Tibial artery (tissue), 4 donors: Measurements from ENCODE around the gene CNGA3.
"Not testable (repeated sequence)": the region's sequence is repeated elsewhere in the genome, so short reads cannot be mapped to it uniquely, and the experiment has no call there.

Source experiments
- DNase-seq, 2 donors: peaks; one replicate each; pipeline ENCODE4 v3.0.0-alpha.2; 2019
- H3K27ac ChIP-seq, 2 donors: fragments of 200-600 bp; sonication (generic) in 1 of 2; 1 replicate in 1 of 2; 2 replicates in 1 of 2; pipeline ENCODE4 v1.5.1; 2018 to 2019; ENCODE audit warnings: mild to moderate bottlenecking in 1 of 2
- H3K27me3 ChIP-seq, 2 donors: fragments of 200-600 bp; sonication (generic) in 1 of 2; one replicate each; pipeline versions ENCODE4 v1.5.1 to v1.6.0; 2016 to 2019
- H3K36me3 ChIP-seq, 3 donors: fragments of 200-600 bp; sonication (generic) in 2 of 3; one replicate each; pipeline ENCODE4 v1.5.1; 2016 to 2019; ENCODE audit warnings: mild to moderate bottlenecking in 2 of 3
- H3K4me1 ChIP-seq, 4 donors: fragments of 200-600 bp; sonication (generic) in 2 of 4; 1 replicate in 3 of 4; 2 replicates in 1 of 4; pipeline ENCODE4 v1.5.1; 2016 to 2019
- H3K4me3 ChIP-seq, 2 donors: fragments of 200-600 bp; sonication (generic) in 1 of 2; 1 replicate in 1 of 2; 2 replicates in 1 of 2; pipeline ENCODE4 v1.5.1; 2018 to 2019; ENCODE audit warnings: mild to moderate bottlenecking in 2 of 2
- H3K9me3 ChIP-seq, 3 donors: fragments of 200-600 bp; sonication (generic) in 1 of 3; one replicate each; pipeline ENCODE4 v1.5.1; 2016 to 2019
- intact Hi-C: fragments of 100-400 bp; cut with DNase I; formaldehyde crosslinking; loops from one replicate; pipeline ENCODE4 v1.15.0; 2023; ENCODE audit warnings: low total_unique reads
- TF ChIP-seq, protein P1 (sequence below), 2 experiments: fragments of 200-600 bp in 1 of 2; fragments of 450-650 bp in 1 of 2; IDR thresholded peaks; one replicate each; pipeline ENCODE4 v1.5.1; 2017 to 2019; ENCODE audit warnings: antibody characterized with exemption in 2 of 2, mild to moderate bottlenecking in 1 of 2, moderate library complexity in 1 of 2

CNGA3 gene

DNA sequence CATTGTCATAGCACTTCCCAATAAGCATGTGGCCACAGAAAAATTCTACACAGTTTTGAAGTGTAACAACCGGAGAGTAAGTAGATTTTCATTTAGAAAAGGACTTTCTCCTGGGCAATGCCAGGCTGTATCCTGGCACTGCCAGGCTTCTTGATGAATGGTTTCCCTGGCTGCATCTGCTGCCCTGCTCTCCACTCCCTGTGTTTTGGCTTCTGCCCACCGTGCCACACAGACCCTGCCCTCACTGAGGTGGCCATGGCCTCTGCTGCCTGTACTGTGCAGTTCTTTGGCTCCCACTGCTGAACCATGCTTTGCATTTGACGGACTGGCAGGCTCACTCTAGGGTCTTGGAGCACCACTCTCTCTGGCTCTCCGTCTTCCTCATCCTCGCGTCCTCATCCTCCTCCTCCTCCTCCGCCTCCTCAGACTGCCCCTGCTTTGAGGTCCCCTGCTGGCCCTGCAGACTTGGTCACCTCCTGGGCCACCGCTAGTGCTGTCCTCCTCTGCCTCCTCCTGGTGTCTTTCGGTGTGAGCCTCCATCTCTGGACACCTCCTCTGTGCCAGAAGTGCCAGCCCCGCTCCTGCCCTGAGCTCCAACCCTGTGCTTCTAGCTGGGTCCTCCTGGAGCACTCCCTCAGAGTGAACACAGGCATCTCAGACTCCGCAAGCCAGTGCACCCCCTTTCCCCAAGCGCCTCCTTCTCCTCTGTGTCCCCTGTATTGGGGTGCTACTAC lies 45.9 kb upstream of the CNGA3 start:
- TF ChIP-seq, protein P1, sequence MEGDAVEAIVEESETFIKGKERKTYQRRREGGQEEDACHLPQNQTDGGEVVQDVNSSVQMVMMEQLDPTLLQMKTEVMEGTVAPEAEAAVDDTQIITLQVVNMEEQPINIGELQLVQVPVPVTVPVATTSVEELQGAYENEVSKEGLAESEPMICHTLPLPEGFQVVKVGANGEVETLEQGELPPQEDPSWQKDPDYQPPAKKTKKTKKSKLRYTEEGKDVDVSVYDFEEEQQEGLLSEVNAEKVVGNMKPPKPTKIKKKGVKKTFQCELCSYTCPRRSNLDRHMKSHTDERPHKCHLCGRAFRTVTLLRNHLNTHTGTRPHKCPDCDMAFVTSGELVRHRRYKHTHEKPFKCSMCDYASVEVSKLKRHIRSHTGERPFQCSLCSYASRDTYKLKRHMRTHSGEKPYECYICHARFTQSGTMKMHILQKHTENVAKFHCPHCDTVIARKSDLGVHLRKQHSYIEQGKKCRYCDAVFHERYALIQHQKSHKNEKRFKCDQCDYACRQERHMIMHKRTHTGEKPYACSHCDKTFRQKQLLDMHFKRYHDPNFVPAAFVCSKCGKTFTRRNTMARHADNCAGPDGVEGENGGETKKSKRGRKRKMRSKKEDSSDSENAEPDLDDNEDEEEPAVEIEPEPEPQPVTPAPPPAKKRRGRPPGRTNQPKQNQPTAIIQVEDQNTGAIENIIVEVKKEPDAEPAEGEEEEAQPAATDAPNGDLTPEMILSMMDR (IDR thresholded peaks at IDR 0.05) = no peak
- intact Hi-C loops = no loop called here
- no peak overlapping the region for H3K27ac ChIP-seq
- H3K4me3 ChIP-seq = no peak overlapping the region
- no peaks in the 10 kb centered on the region for H3K36me3 ChIP-seq
- DNase-seq = no peak
- H3K27me3 ChIP-seq = peaks cover 0 to 4% of the 10 kb centered on the region in 2 donors
- peaks cover 0 to 7% (median 0%) of the 10 kb centered on the region in 4 donors for H3K4me1 ChIP-seq
- no peaks in the 10 kb centered on the region for H3K9me3 ChIP-seq

DNA sequence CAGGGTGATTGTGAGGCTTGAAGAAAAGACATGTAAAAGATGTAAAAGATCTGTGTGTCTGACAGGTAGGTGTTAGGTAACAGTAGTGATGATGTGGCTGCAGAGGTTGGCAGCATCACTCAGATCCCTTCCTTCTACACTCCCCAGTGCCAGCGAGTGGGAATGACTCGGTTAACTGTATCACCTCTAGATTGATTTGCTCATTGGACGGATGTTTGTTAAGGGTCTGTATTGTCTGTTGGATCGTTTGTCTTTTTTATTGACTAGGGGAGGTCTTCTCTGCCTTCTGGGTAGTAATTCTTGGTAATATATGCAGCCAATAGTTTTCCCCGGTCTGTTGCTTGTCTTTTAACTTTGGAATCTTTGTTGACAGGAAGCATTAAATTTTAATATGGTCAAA lies 44.8 kb upstream of the CNGA3 start:
- no peaks in the 10 kb centered on the region for H3K9me3 ChIP-seq
- no peak overlapping the region for H3K4me3 ChIP-seq
- DNase-seq = no peak
- intact Hi-C loops = no loop called here
- H3K27ac ChIP-seq = no peak overlapping the region
- TF ChIP-seq, protein P1 (IDR thresholded peaks at IDR 0.05) = no peak
- H3K36me3 ChIP-seq = no peaks in the 10 kb centered on the region
- H3K27me3 ChIP-seq = peaks cover 0 to 4% of the 10 kb centered on the region in 2 donors
- H3K4me1 ChIP-seq = no peaks in the 10 kb centered on the region

DNA sequence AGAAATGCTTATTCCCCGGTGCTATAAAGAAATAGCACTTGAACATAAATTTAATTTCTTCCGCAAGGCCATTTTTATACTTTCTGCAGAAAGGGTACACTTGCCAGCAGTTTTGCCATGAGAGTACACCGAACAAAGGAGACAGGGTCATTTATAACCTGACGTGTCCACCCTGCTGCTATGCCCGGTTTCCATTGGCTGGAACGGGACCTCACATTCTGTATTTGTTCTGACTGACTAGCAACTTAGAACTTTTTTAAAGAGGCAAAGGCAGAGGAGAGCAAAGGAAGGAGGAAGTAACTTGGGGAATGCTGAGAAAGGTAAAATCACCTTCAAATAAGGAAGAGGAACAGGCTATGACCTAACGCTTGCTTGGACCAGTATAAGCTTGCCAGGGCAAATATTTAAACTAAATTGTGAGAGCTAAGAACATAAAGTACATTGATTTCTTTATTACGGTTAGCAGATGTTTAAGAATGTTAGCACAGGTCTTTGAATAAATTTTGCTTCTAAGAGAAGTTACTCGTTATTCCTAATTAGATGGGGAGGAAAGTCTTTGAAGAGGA lies 39.0 kb upstream of the CNGA3 start:
- H3K36me3 ChIP-seq, intact Hi-C loops, DNase-seq, H3K4me3 ChIP-seq, H3K4me1 ChIP-seq, H3K9me3 ChIP-seq, H3K27ac ChIP-seq: not testable (repeated sequence)
- H3K27me3 ChIP-seq = peaks cover 0 to 23% of the 10 kb centered on the region in 2 donors

DNA sequence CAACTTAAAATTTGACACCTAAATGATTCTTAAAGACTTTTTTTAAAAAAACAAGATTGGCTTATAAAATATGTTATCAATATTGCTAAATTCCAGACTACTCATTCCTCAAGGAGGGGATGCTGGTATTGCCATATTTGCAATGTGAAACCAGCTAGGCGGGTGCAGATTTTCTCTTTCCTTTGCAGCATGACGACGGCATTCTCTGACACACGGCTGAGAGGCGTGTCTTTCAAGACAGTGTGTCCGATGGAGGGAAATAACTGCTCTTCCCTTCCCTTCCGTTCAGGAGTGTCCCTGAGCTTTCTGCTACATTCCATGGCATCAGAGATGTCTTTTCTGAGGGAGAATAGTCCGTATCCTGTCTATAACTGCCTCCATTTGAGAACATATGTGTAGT lies 38.2 kb upstream of the CNGA3 start:
- peaks cover 0 to 23% of the 10 kb centered on the region in 2 donors for H3K27me3 ChIP-seq
- no peak for DNase-seq
- intact Hi-C loops = no loop called here

DNA sequence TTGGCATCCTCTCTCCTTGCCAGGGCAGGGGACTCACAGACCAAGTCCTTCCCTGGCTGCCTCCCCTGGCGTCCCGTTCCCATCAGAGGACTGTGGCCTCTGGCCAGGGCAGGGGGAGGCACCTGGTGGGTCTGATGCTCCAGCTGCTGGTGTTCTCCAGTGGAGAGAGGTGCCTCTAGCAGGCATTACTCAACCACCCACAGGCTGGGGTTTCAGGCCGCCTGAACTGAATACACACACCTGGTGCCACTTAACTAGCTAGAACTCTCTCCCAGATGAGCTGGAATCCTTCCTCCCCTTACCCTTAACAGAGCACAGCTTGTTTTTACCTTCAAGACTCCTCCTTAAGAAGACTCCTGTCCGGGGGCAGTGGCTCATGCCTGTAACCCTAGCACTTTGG lies 37.7 kb upstream of the CNGA3 start:
- Histone ChIP-seq H3K4me1 (no peaks in the 10 kb centered on the region), H3K4me3 (no peak overlapping the region), H3K27ac (no peak overlapping the region), H3K9me3 (no peaks in the 10 kb centered on the region), H3K27me3 (peaks cover 0 to 23% of the 10 kb centered on the region in 2 donors), H3K36me3 (no peaks in the 10 kb centered on the region)
- intact Hi-C loops = no loop called here
- DNase-seq = no peak
- TF ChIP-seq, protein P1 (IDR thresholded peaks at IDR 0.05) = no peak

More for the DNA sequence above, 38.2 kb upstream of the CNGA3 start:
- H3K27ac ChIP-seq = no peak overlapping the region
- H3K36me3 ChIP-seq = no peaks in the 10 kb centered on the region
- H3K9me3 ChIP-seq = no peaks in the 10 kb centered on the region
- H3K4me1 ChIP-seq = no peaks in the 10 kb centered on the region
- TF ChIP-seq, protein P1 (IDR thresholded peaks at IDR 0.05) = no peak
- H3K4me3 ChIP-seq = no peak overlapping the region

DNA sequence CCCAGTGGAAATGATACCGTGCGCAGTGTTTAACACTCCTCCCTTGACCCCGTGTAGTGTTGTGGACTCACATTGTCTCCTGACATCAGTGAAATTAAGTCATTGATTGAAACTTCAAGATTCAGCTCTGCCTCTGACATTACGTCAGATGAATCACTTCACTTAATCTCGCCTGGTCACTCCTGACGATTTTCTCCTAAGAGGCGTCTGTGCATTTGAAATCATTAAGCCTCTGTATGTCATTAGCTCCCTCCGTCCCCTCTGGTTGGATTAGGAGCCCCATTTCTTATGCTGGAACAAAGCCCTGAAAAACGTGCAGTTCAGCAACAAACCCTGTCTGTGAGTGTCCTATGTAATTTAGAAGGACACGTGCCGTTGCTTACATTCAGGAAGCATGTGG lies 36.7 kb upstream of the CNGA3 start:
- Histone ChIP-seq H3K27me3 (peaks cover 0 to 23% of the 10 kb centered on the region in 2 donors), H3K36me3 (no peaks in the 10 kb centered on the region), H3K9me3 (no peaks in the 10 kb centered on the region), H3K4me1 (no peaks in the 10 kb centered on the region), H3K4me3 (no peak overlapping the region), H3K27ac (no peak overlapping the region)
- TF ChIP-seq, protein P1 (IDR thresholded peaks at IDR 0.05) = no peak
- intact Hi-C loops = no loop called here
- no peak for DNase-seq
